ENCODE data around the gene BCL3.
A peak's percentile ranks its signal among the peaks of the same experiment; 100 is the strongest.
"Not testable (repeated sequence)": the region's sequence is repeated elsewhere in the genome, so short reads cannot be mapped to it uniquely, and the experiment has no call there.

BCL3 gene

GRCh38 chr19:44720945-44721344 lies 27.6 kb upstream of the BCL3 start:
- no peak for DNase-seq (ENCODE audit: low read depth, low spot score)

- not testable (repeated sequence) for DNase-seq (ENCODE audit: low read depth, low spot score)
Observed at GRCh38 chr19:44721369-44721768, 27.1 kb upstream of the BCL3 start.

- no peak for DNase-seq (ENCODE audit: low read depth, low spot score)
Observed at GRCh38 chr19:44722131-44723121, 26.1 kb upstream of the BCL3 start.

- DNase-seq (ENCODE audit: low read depth, low spot score), result no peak
Observed at GRCh38 chr19:44723299-44723951, 25.1 kb upstream of the BCL3 start.

DNA sequence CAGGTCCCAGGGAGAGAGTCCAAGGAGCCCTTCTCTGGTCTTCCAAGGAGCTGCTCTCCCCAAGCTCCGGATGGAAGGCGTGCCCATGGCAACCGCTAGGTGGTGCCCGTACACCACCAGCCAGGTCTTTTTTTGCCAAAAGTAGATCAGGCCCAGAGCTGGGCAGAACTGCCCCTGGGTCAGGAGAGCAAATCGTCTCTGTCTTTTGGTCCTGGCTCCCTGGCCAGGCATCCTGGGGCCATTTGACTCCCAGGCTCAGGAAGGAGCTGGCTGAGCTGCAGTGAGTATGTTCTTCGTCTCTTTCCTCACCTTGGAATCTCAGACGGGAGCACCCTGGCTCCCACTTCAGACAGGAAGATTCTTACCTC lies 24.6 kb upstream of the BCL3 start:
- DNase-seq (ENCODE audit: low read depth, low spot score), result peak; percentile 94

DNA sequence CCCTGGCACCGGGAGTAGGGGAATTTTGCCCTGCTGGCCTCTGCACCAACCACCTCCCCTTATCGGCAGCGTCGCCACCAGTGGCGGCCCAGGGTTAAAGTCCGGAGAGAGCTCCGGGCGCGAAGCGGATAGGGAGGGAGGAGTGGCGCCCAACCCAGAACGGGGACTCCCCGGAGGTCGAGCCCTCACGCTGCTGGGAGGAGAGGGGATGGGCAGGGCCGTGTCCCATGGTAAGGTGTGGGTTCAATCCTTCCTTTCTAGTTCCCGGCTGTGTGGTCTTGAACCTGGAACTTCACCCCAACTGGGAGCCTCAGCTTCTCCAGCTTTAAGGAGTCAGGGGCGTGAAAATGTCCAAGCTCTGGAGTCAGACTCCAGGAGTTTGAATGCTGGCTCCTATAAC lies 23.3 kb upstream of the BCL3 start:
- no peak for DNase-seq (ENCODE audit: low read depth, low spot score)

GRCh38 chr19:44725684-44726083 lies 22.8 kb upstream of the BCL3 start:
- DNase-seq (ENCODE audit: low read depth, low spot score), result no peak

GRCh38 chr19:44726465-44726864 lies 22.0 kb upstream of the BCL3 start:
- no peak for DNase-seq (ENCODE audit: low read depth, low spot score)

DNA sequence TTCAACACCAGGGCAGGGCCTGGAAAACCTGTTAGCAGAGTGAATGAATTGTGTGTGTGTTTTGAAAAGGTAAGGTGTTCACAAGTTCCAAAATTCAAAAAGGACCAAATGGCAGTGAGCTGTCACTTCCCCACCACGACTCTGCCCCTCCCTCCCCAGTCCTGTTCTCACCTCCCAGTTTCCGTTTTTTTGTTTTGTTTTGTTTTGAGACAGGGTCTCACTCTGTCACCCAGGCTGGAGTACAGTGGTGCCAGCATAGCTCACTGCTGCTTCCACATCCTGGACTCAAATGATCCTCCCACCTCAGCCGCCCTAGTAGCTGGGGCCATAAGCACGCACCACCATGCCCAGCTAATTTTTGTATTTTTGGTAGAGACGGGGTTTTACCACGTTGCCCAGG lies 20.3 kb upstream of the BCL3 start:
- DNase-seq (ENCODE audit: low read depth, low spot score), result no peak

- DNase-seq (ENCODE audit: low read depth, low spot score), result no peak
Observed at GRCh38 chr19:44729516-44730033, 18.9 kb upstream of the BCL3 start.

- DNase-seq (ENCODE audit: low read depth, low spot score), result no peak
Observed at GRCh38 chr19:44731081-44731480, 17.4 kb upstream of the BCL3 start.

GRCh38 chr19:44731622-44732021 lies 16.9 kb upstream of the BCL3 start:
- no peak for DNase-seq (ENCODE audit: low read depth, low spot score)

DNA sequence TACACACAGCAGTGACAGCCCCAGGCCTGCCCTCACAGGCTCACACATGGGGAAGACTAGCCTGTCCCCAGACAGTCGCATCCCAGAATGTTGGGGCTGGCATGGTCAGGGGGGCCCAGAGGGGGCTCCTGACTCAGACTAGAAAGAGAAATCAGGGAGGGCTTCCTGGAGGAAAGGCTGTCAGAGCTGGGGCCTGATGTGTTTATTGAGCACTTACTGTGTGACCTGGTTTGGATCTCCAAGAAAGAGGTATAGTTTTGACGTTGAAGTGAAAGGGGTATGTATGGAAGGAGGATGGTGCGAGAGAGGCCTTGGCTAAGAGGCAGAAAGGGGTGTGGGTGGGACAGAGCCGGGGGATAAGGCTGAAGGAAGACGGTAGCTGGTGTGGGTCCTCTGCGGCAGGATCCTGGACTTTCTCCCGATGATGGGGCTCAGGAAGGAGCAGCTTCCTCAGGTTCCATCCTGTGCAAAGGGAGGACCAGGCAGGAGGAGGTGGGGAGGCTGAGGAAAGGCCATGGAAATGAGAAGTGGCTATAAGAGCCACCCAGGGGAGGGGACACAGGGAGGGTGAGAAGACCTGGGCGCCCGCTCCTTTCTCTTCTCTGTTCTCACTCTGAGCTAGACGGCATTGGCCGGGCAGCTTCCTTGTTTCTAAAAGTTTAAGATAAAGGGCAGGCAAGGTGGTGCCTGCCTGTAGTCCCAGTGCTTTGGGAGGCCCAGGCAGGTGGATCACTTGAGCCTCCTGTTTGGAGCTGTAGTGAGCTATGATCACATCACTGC lies 16.1 kb upstream of the BCL3 start:
- peak; percentile 0 for DNase-seq (ENCODE audit: low read depth, low spot score)

DNA sequence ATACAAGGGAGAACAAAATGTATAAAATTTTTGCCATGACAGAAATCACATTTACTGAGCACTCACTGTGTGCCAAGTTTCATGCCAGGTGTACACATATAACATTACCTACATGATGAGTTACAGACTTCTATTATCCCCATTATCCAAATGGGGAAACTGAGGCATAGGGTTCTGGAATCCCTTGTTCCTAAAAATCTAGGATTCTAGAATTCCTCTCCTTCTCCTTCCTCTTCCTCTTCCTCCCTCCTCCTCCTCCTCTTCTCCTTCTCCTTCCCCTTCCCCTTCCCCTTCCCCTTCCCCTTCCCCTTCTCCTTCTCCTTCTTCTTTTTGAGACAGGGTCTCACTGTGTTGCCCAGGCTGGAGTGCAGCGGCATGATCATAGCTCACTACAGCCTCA lies 14.2 kb upstream of the BCL3 start:
- no peak for DNase-seq (ENCODE audit: low read depth, low spot score)

DNA sequence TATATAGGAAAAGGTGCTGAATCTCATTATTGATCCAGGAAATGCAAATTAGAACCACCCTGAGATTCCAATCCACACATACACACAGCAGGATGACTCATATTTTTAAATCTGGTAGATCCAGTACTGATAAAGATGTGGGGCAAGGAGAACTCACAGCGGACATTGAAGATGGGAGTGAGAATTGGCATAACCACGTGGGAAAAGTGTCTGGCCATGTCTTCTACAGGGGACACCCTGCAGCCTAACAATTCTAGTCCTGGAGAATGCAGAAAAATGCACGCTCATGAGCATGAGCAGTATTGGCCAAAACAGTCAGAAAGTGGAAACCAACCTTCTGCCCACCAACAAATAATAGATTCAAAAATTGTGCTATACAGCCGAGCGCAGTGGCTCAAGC lies 13.5 kb upstream of the BCL3 start:
- no peak for DNase-seq (ENCODE audit: low read depth, low spot score)

- DNase-seq (ENCODE audit: low read depth, low spot score), result no peak
Observed at GRCh38 chr19:44737238-44738071, 11.1 kb upstream of the BCL3 start.

DNA sequence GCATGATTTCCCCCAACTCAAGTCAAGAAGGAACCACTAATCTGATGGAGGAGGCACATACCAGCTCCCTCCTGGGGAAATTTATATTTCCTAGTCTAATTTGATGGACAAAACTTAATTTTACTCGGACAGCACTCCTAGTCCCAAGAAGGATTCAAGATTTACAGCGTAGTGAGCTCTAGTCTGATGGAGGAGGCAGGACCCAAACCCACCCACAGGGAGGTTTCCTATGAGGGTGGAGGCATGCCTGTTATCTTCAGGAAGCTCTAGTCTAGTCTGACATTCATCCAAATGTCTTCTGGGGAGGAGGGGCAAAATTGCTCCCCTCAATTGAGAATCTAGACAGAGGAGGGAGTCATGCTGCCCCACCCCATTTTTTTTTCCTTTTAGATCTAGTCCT lies 10.4 kb upstream of the BCL3 start:
- DNase-seq (ENCODE audit: low read depth, low spot score), result no peak

GRCh38 chr19:44738603-44739558 lies 9.6 kb upstream of the BCL3 start:
- DNase-seq (ENCODE audit: low read depth, low spot score), result no peak

GRCh38 chr19:44740351-44740824 lies 8.1 kb upstream of the BCL3 start:
- no peak for DNase-seq (ENCODE audit: low read depth, low spot score)

DNA sequence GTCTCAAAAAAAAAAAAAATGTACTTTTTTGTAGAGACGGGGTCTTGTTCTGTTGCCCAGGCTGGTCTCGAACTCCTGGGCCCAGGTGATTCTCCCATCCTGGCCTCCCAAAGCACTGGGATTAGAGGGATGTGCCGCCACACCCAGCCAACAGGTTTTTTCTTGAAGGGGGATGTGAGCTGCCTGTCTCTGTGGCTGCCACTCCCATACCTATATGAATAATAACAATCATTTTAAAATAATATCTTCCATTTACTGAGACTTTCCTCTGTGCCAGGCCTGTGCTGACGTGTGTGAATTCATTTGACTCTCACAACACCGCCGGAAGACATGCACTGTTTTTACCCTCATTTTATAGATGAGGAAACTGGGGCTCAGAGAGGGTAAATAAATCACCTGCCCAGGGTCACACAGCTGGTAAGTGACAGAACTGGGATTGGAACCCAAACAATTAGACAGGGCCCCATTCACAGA lies 7.2 kb upstream of the BCL3 start:
- DNase-seq (ENCODE audit: low read depth, low spot score), result no peak

All from ELF-1 (cell line).